GM23338 (cell line): Measurements from ENCODE around the gene TINAGL1. TPM values are rescaled to one million over a fixed set of nuclear protein-coding genes. Genes with fewer than 3 reads are reported as not detected.

Experiments used
- ATAC-seq: fragments of 200-7000 bp; cut with Tn5 transposase; 3 replicates; pipeline ENCODE4 v1.9.1; 2020
- DNase-seq: peaks from one replicate; pipeline ENCODE4 v3.0.0-alpha.2; 2015; ENCODE audit warnings: low spot score
- H2AFZ ChIP-seq: fragments of 200-600 bp; sonication (generic); 2 replicates; pipeline ENCODE4 v1.8.0; 2016; ENCODE audit warnings: antibody characterized with exemption, mild to moderate bottlenecking, moderate library complexity
- H3F3A ChIP-seq: fragments of 200-600 bp; sonication (generic); replicated peaks from 2 replicates; pipeline ENCODE4 v1.8.0; 2017; ENCODE audit warnings: antibody characterized with exemption, mixed run types, low read depth
- H3K27ac ChIP-seq: fragments of 200-600 bp; sonication (generic); 2 replicates; pipeline ENCODE4 v1.6.1; 2016; ENCODE audit warnings: low read depth
- H3K27me3 ChIP-seq: fragments of 200-600 bp; sonication (generic); 2 replicates; pipeline ENCODE4 v1.8.0; 2016; ENCODE audit warnings: mild to moderate bottlenecking, mixed run types, moderate library complexity; ENCODE audit not compliant: insufficient read depth
- H3K36me3 ChIP-seq: fragments of 200-600 bp; sonication (generic); 2 replicates; pipeline ENCODE4 v1.8.0; 2016; ENCODE audit warnings: mild to moderate bottlenecking; ENCODE audit not compliant: insufficient read depth
- H3K4me1 ChIP-seq: fragments of 200-600 bp; sonication (generic); 2 replicates; pipeline ENCODE4 v1.8.0; 2016; ENCODE audit warnings: mild to moderate bottlenecking, moderate library complexity; ENCODE audit not compliant: insufficient read depth
- H3K4me2 ChIP-seq: fragments of 200-600 bp; sonication (generic); 2 replicates; pipeline ENCODE4 v1.7.1; 2017; ENCODE audit warnings: mixed run types
- H3K4me3 ChIP-seq: fragments of 200-600 bp; sonication (generic); 2 replicates; pipeline ENCODE4 v1.6.1; 2016; ENCODE audit warnings: mixed run types
- H3K79me2 ChIP-seq: fragments of 200-600 bp; sonication (generic); replicated peaks from 2 replicates; pipeline ENCODE4 v1.8.0; 2017; ENCODE audit warnings: mild to moderate bottlenecking; ENCODE audit not compliant: insufficient read depth
- H3K9me2 ChIP-seq: fragments of 200-600 bp; sonication (generic); 2 replicates; pipeline ENCODE4 v1.8.0; 2017; ENCODE audit not compliant: insufficient read depth
- H4K20me1 ChIP-seq: fragments of 200-600 bp; sonication (generic); replicated peaks from 2 replicates; pipeline ENCODE4 v1.8.0; 2017; ENCODE audit warnings: mild to moderate bottlenecking; ENCODE audit not compliant: insufficient read depth
- H3K27ac Mint-ChIP-seq: 2 replicates; pipeline ENCODE4 v1.8.0; 2020; ENCODE audit warnings: inconsistent platforms, mild to moderate bottlenecking, moderate library complexity, mixed read lengths
- H3K27me3 Mint-ChIP-seq: 3 replicates; pipeline ENCODE4 v1.8.0; 2022; ENCODE audit warnings: low read depth, mild to moderate bottlenecking, moderate library complexity, mixed read lengths, inconsistent platforms; ENCODE audit not compliant: insufficient read depth, poor library complexity
- H3K36me3 Mint-ChIP-seq: 3 replicates; pipeline ENCODE4 v1.8.0; 2021; ENCODE audit warnings: low read depth, mild to moderate bottlenecking, inconsistent platforms, moderate library complexity, mixed read lengths
- H3K4me1 Mint-ChIP-seq: 3 replicates; pipeline ENCODE4 v1.8.0; 2020; ENCODE audit warnings: mild to moderate bottlenecking, inconsistent platforms, mixed read lengths
- H3K4me3 Mint-ChIP-seq: 3 replicates; pipeline ENCODE4 v1.8.0; 2021; ENCODE audit warnings: moderate library complexity, mild to moderate bottlenecking, inconsistent platforms, mixed read lengths
- H3K9me3 Mint-ChIP-seq: 3 replicates; pipeline ENCODE4 v1.8.0; 2020; ENCODE audit warnings: moderate library complexity, mild to moderate bottlenecking, inconsistent platforms, mixed read lengths
- CREB1 ChIP-seq: fragments of 250-450 bp; sonication (Bioruptor Pico); IDR thresholded peaks from 2 replicates; pipeline ENCODE4 v1.5.0; 2020; ENCODE audit warnings: low read depth, mild to moderate bottlenecking, moderate library complexity
- EZH2phosphoT487 ChIP-seq: fragments of 200-600 bp; sonication (generic); IDR thresholded peaks from one replicate; pipeline ENCODE4 v1.8.1; 2018; ENCODE audit warnings: antibody characterized with exemption; ENCODE audit not compliant: unreplicated experiment
- POLR2AphosphoS5 ChIP-seq: IDR thresholded peaks from 2 replicates; pipeline ENCODE4 v1.6.1; 2016; ENCODE audit warnings: antibody characterized with exemption, low read depth
- REST ChIP-seq: IDR thresholded peaks from one replicate; pipeline ENCODE4 v1.6.1; 2018; ENCODE audit warnings: antibody characterized with exemption; ENCODE audit not compliant: unreplicated experiment
- STAT1 ChIP-seq: IDR thresholded peaks from one replicate; pipeline ENCODE4 v1.6.1; 2016; ENCODE audit warnings: antibody characterized with exemption; ENCODE audit not compliant: unreplicated experiment
- ZNF114 ChIP-seq: fragments of 250-450 bp; sonication (Bioruptor Pico); IDR thresholded peaks from 2 replicates; pipeline ENCODE4 v1.5.0; 2020; ENCODE audit warnings: mild to moderate bottlenecking, moderate library complexity
- ZNF331 ChIP-seq: fragments of 250-450 bp; sonication (Bioruptor Pico); IDR thresholded peaks from 2 replicates; pipeline ENCODE4 v1.5.0; 2020; ENCODE audit warnings: low read depth, mild to moderate bottlenecking, moderate library complexity
- ZNF462 ChIP-seq: fragments of 250-450 bp; sonication (Bioruptor Pico); IDR thresholded peaks from 2 replicates; pipeline ENCODE4 v1.5.0; 2020; ENCODE audit warnings: mild to moderate bottlenecking, moderate library complexity
- polyA plus RNA-seq: library from polyadenylated mRNA; unstranded; fragments of >200 nt; fragmentation: Nextera tagmentation; extraction: Ambion mirVana; gene quantifications from 2 replicates; pipeline ENCODE4 v1.2.1, GENCODE V29; 2016
- total RNA-seq: library from RNA; depleted of rRNA; stranded (reverse); fragments of >200 nt; shearing (Covaris generic); gene quantifications from 2 replicates; pipeline ENCODE4 v1.2.3, GENCODE V29; 2014

TINAGL1 gene
- total and polyA plus RNA-seq, 2 experiments from 2014 or later: 6.8 to 15.8 TPM

DNA sequence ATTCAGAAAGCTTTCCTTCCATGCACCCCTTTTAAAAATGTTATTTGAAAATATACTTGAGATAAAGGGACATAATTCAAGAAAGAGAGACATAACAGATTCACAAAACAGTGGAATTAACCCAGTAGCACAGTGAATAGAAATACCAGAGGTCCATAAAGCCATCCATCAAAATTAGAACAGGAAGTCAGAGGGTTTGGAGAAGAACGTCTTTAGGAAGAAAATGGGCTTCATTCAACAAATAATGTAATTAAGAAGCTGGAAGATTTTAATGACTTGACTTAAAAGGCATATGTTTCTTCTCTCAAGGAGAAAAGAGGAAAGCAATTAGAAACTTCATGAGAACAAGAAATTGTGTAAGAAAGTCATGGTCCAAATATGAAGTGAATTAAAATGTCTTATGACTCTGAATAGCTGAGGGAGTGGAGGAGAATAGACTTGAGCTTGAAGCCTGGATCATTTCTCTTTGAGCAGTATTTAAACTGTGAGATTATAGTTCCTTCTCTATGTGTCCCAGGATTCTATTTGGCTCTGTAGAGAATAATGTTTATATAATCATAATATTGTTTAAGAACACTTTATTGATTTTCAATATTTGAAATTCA is 33.3 kb downstream of the TINAGL1 start:
- H3K4me1 ChIP-seq: no peaks in the 10 kb centered on the region
- Mint-ChIP-seq H3K36me3 (no peaks in the 10 kb centered on the region), H3K27me3 (peaks cover 2% of the 10 kb centered on the region), H3K27ac (no peak overlapping the region), H3K4me3 (no peak overlapping the region), H3K4me1 (peaks cover 4% of the 10 kb centered on the region), H3K9me3 (no peaks in the 10 kb centered on the region)
- TF ChIP-seq EZH2phosphoT487 (no peak), ZNF114 (CRISPR knock-in tag) (no peak), POLR2AphosphoS5 (no peak), ZNF331 (CRISPR knock-in tag) (no peak), STAT1 (no peak), ZNF462 (CRISPR knock-in tag) (no peak), REST (no peak), CREB1 (CRISPR knock-in tag) (no peak)
- DNase-seq (no peak), ATAC-seq (no peak)
- H3K9me2 ChIP-seq: no peaks in the 10 kb centered on the region
- no peak overlapping the region for H3K4me3 ChIP-seq
- H3K27ac ChIP-seq: no peak overlapping the region
- no peaks in the 10 kb centered on the region for H3F3A ChIP-seq
- no peak overlapping the region for H2AFZ ChIP-seq
- H3K36me3 ChIP-seq: no peaks in the 10 kb centered on the region
- H4K20me1 ChIP-seq: no peaks in the 10 kb centered on the region
- H3K27me3 ChIP-seq: no peaks in the 10 kb centered on the region
- no peaks in the 10 kb centered on the region for H3K79me2 ChIP-seq
- H3K4me2 ChIP-seq: no peak overlapping the region
